Measurements from ENCODE around the gene P2RY1.
"Not testable (repeated sequence)": the region's sequence is repeated elsewhere in the genome, so short reads cannot be mapped to it uniquely, and the experiment has no call there.

Gene P2RY1

DNA sequence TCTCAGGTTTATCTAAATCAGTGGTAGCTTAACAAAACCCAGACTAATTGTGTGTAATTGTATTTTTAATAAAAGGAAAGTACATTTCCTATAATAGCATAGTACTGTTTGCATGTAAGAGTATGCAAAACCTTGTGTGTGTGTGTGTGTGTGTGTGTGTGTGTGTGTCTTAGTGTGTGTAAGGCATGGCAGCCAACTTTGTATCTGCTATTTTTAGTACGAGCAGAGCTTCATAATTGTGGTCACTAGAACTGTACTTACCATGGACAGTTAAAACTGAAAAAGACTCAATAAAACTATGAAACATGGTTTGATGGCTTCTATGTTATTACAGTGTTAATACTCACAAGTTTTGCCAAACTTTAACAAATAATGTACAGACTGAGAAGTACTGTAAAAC, 6.2 kb downstream of the P2RY1 start:
- DNase-seq: no peak

- no peak for DNase-seq
Measured at GRCh38 chr3:152842413-152842812, 7.5 kb downstream of the P2RY1 start.

DNA sequence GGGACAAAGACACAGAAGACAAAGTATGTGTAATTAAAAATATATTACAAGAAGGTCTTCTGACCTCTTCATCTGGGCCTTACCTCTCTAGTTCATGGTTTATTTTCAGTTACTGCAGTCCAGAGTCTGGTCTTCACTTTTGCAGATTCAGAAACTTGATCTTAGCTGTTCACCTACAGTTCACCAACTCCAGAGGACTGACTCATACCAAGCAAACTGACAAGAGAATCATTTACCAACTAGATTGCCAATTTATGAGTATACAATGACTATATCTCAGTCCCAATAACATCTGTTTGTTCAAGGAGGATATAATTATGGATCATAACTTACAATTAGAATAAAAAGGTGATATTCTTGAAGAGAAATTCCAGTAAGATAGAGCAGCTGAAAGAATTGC, 9.0 kb downstream of the P2RY1 start:
- DNase-seq: no peak

GRCh38 chr3:152846572-152847202, 11.8 kb downstream of the P2RY1 start:
- DNase-seq: not testable (repeated sequence)

- not testable (repeated sequence) for DNase-seq
Measured at GRCh38 chr3:152847599-152847998, 12.7 kb downstream of the P2RY1 start.

- no peak for DNase-seq
Measured at GRCh38 chr3:152849996-152850578, 15.2 kb downstream of the P2RY1 start.

DNA sequence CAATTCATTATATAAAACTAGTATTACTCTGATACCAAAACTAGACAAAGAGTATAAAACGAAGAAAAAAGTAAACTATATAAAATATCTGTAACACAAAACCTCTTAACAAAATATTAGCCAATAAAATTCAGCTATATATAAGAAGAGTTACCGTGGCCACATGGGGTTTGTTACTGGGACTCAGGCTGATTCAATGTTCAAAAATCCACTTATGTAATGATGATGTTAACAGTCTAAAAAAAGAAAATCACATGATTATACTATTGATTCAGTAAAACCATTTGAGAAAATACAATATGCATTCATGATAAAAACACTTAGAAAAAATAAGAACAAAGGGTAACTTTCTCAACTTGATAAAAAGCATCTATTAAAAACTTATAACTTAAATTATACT, 18.3 kb downstream of the P2RY1 start:
- DNase-seq: no peak

- DNase-seq: no peak
Measured at GRCh38 chr3:152857082-152857481, 22.2 kb downstream of the P2RY1 start.

DNA sequence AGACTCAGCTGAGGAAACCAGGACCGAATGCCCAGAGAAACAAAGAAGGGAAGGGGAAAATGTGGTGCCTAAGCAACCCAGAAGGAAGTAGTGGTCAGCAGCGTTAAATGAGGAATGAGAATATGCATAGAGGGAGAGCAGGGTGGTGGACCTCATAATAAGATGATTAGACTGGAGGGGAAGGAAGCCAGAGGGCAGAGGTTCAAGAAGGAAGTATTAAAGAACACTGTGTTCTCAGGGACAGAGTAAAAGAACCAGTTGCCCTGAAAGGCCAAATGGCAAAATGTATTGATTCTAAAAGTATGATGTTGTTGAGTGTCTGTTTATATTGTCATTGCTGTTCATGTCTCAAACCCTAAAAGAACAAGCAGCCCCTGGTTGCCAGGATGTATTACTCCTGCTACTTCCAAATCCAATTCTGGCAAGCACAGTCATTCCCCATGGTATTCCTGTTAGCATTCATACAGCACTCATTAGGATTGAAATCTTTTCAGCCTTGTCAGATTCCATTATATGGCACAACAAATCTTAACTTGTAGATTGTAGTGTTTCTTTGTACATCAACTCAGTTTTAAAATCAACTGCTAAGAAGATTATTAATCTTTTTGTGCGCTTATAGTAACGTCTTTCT, 23.4 kb downstream of the P2RY1 start:
- DNase-seq: no peak

DNA sequence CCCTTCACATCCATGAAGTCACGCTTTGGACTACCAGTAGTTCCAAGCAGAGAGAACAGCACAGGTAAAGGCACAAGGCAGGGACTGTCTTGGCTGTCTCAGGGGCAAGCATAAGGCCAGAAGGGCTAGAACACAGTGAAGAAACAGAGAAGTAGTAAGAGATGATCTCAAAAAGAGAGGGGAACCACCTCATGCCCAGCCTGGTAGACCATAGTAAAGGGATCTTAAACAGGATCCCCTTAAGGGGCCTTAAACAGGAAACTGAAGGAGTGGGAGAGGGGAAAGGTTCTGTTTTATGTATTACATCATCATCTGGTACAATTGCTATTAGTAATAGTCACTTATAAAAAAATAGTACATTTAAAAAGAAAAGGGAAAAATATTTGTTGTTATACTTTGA, 25.8 kb downstream of the P2RY1 start:
- DNase-seq: no peak

DNA sequence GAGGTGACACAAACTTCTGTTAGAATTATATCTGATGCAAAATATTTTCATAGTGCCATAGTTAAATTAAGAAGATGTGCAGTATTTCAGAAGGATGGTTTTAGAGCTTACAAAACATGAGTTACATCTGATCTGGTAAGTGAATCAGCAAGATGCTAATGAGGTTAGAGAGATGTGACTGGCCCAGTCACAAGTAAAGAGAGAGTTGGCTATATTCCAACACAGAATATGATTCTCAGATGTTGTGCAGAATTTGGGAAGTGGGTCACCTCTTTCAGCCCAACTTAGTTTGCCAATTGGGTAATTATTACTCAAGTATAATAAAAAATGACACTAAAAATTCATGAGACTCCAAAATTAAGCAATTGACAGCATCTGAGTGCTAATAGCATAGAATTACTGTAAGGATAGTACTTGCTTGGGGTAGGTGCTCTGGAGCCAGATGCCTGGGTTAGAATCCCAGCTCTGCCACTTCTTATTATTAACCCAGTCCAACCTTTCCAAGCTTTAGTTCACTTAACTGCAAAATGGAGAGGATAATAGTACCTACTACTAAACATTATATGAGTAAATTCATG, 30.8 kb downstream of the P2RY1 start:
- no peak for DNase-seq

- DNase-seq: no peak
Measured at GRCh38 chr3:152870027-152870426, 35.1 kb downstream of the P2RY1 start.

DNA sequence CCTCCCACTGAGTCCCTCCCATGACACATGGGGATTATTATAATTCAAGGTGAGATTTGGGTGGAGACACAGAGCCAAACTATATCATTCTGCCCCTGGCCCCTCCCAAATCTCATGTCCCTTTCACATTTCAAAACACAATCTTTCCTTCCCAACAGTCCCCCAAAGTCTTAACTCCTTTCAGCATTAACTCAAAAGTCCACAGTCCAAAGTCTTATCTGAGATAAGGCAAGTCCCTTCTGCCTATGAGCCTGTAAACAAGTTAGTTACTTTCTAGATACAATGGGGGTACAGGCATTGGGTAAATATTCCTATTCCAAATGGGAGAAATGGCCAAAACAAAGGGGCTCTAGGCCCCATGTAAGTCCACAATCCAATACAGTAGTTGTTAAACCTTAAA, 38.4 kb downstream of the P2RY1 start:
- DNase-seq: not testable (repeated sequence)

- DNase-seq: no peak
Measured at GRCh38 chr3:152874896-152875749, 40.2 kb downstream of the P2RY1 start.

DNA sequence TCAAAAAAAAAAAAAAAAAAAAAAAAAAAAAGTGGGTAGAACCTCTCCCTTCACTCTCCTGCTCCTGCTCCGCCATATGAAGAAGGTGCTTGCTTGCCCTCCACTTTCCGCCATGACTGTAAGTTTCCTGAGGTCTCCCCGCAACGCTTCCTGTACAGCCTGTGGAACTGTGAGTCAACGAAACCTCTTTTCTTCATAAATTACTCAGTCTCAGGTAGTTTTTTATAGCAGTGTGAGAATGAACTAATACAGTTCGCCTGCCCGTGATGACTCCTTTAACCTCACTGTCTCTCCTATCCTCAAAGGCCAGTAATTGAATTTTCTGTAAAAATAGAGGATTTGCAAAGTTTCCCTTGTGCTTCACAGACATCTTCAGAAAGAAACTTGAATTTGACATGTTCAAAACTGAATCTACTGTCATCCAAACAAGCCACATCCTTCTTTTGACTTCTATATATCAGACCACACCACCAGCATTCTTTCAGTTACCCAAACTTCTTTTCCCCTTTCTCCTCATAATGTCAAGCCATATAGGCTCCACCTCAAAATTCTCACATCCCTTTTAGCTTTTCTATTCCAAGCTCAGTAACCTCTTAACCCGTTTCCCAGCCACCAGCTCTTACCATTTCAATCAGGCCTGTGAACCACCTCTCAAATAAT, 44.3 kb downstream of the P2RY1 start:
- DNase-seq: no peak

DNA sequence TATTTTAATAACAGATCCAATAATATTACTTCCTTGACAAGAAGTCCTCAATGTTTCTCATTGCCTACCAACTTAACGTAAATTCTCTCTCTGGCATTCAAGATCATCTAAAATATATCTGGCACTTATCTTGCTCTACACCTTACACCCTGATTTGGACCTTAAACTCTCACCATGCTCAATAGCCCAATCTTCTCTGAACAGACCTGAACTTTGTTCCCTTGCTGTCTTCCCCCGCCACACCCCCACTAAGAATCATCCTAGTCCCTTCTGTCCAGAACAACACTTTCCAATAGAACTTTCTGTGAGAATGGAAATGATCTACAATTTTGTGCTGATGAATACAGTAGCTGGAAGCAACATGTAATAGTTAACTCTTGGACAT, 44.9 kb downstream of the P2RY1 start:
- DNase-seq: no peak

GRCh38 chr3:152885076-152885475, 50.1 kb downstream of the P2RY1 start:
- no peak for DNase-seq
